ENCODE results near the gene OSBPL5. TPM values are rescaled to one million over a fixed set of nuclear protein-coding genes. Genes with fewer than 3 reads are reported as not detected.
"Not testable (repeated sequence)": the region's sequence is repeated elsewhere in the genome, so short reads cannot be mapped to it uniquely, and the experiment has no call there.

The OSBPL5 gene
- total RNA-seq, 1 donor from 2014 or later = 115 TPM

DNA sequence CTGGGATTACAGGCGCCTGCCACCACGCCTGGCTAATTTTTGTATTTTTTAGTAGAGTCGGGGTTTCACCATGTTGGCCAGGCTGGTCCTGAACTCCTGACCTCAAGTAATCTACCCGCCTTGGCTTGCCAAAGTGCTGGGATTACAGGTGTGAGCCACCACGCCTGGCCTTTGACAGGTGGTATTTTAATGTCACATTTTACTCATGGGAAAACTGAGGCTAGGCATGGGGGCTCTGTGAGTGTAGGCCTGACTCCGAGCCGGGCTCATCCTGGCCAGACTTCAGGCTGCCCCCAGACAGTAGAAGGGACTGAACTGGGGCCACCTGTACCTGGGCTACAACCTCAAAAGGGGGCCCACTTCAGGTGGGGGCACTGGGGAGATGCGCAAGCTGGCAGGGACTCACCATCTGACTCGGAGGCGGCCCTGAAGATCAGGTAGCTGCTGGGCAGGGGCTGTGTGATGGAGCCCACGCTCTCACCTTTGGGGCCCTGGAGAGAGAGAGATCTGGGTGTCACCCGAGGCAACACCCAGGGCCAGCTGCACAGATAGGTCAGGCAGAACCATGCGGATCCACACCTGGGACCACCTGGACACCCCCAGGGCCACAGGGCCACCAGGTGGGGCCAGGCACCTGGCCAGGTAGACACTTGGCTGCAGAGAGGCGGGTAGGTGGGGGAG is 45.8 kb downstream of the OSBPL5 start:
- Mint-ChIP-seq H3K27ac (ENCODE audit: unreplicated experiment) (no peak overlapping the region), H3K4me1 (ENCODE audit: low read depth, unreplicated experiment) (no peaks in the 10 kb centered on the region), H3K27me3 (ENCODE audit: unreplicated experiment) (peaks cover 4% of the 10 kb centered on the region), H3K4me3 (ENCODE audit: unreplicated experiment) (no peak overlapping the region), H3K9me3 (ENCODE audit: unreplicated experiment) (peaks cover 10% of the 10 kb centered on the region), H3K36me3 (ENCODE audit: unreplicated experiment) (peaks cover 26% of the 10 kb centered on the region)
- TF ChIP-seq, protein P1, sequence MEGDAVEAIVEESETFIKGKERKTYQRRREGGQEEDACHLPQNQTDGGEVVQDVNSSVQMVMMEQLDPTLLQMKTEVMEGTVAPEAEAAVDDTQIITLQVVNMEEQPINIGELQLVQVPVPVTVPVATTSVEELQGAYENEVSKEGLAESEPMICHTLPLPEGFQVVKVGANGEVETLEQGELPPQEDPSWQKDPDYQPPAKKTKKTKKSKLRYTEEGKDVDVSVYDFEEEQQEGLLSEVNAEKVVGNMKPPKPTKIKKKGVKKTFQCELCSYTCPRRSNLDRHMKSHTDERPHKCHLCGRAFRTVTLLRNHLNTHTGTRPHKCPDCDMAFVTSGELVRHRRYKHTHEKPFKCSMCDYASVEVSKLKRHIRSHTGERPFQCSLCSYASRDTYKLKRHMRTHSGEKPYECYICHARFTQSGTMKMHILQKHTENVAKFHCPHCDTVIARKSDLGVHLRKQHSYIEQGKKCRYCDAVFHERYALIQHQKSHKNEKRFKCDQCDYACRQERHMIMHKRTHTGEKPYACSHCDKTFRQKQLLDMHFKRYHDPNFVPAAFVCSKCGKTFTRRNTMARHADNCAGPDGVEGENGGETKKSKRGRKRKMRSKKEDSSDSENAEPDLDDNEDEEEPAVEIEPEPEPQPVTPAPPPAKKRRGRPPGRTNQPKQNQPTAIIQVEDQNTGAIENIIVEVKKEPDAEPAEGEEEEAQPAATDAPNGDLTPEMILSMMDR (IDR thresholded peaks at IDR 0.05; ENCODE audit: partially characterized antibody, unreplicated experiment) = no peak
- no peak for DNase-seq

DNA sequence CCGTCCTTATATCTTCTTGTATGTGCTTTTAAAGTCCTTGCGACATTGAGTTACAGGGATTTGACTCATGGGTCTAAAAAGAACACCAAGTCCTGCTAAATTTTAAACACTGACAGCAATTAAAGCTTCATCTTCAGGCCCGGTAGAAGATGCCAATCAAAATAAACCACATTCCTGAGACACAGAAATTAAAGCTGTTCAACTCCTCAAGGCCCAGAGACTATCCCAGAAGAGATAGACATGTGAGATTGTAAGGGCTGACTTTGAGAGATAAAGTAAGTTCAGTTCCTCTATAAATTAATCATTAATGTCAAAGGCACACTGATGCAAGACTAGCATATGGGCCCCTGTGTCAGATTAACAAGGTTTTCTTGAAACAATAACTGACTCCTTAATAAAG is 49.8 kb downstream of the OSBPL5 start:
- H3K36me3 Mint-ChIP-seq (ENCODE audit: unreplicated experiment) = peaks cover 52% of the 10 kb centered on the region
- H3K4me1 Mint-ChIP-seq (ENCODE audit: low read depth, unreplicated experiment) = no peaks in the 10 kb centered on the region
- H3K4me3 Mint-ChIP-seq (ENCODE audit: unreplicated experiment) = no peak overlapping the region
- peaks cover 5% of the 10 kb centered on the region for H3K9me3 Mint-ChIP-seq (ENCODE audit: unreplicated experiment)
- DNase-seq = no peak
- H3K27me3 Mint-ChIP-seq (ENCODE audit: unreplicated experiment) = peaks cover 1% of the 10 kb centered on the region
- no peak overlapping the region for H3K27ac Mint-ChIP-seq (ENCODE audit: unreplicated experiment)
- TF ChIP-seq, protein P1 (IDR thresholded peaks at IDR 0.05; ENCODE audit: partially characterized antibody, unreplicated experiment) = no peak

DNA sequence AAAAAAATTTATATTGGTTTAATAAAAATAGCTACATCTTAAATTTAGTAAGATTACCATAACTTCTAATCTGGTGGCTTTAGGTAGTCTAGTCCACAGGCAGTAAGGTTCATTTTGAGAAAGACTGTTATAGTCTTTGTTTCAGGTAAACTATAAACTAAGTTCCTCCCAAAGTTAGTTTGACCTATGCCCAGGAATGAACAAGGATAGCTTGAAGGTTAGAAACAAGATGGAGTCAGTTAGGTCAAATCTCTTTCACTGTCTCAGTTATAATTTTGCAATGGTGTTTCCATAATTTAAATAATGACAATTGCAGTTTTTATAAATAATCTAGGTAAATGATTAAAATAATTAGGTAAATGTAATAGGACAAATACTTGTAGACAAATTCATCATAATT is 51.4 kb downstream of the OSBPL5 start:
- H3K4me1 Mint-ChIP-seq (ENCODE audit: low read depth, unreplicated experiment); H3K27me3 Mint-ChIP-seq (ENCODE audit: unreplicated experiment); H3K27ac Mint-ChIP-seq (ENCODE audit: unreplicated experiment); H3K4me3 Mint-ChIP-seq (ENCODE audit: unreplicated experiment); DNase-seq; H3K9me3 Mint-ChIP-seq (ENCODE audit: unreplicated experiment): not testable (repeated sequence)
- peaks cover 52% of the 10 kb centered on the region for H3K36me3 Mint-ChIP-seq (ENCODE audit: unreplicated experiment)

DNA sequence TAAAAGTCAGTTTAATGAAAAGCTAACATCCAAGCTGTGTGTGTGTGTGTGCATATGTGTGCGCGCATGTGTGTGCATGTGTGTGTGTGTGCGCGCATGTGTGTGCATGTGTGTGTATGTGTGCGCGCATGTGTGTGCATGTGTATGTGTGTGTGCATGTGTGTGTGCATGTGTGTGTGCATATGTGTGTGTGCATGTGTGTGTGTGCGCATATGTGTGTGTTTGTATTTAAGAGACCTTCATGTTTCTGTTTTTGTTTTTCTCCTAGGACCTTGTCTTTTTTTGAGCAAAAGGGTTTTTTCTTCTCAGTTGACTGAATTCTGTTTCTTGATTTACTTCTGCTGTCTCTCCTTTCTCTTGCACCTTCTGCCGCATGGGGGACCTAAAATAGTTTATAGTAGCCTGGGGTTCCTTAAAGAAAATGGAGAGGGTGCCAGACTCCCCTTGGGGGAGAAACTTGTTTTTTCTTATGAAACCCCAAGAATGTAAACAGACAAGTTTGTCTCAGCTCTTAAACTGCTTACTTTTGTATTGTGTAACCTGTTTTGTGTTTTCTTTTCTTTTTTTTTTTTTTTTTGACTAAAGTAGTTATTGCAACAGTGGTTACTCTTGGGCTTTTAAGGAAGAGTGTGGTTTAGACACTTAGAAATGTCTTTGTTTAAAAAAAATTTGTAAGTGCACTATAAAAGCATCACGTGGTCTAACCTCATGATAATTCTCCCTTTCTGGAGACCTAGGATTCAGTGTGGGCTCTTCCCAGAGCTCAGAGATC is 53.0 kb downstream of the OSBPL5 start:
- TF ChIP-seq, protein P1 (IDR thresholded peaks at IDR 0.05; ENCODE audit: partially characterized antibody, unreplicated experiment) = no peak
- DNase-seq = no peak
- Mint-ChIP-seq H3K9me3 (ENCODE audit: unreplicated experiment) (peaks cover 8% of the 10 kb centered on the region), H3K4me1 (ENCODE audit: low read depth, unreplicated experiment) (no peaks in the 10 kb centered on the region), H3K27me3 (ENCODE audit: unreplicated experiment) (peaks cover 10% of the 10 kb centered on the region), H3K36me3 (ENCODE audit: unreplicated experiment) (peaks cover 41% of the 10 kb centered on the region), H3K27ac (ENCODE audit: unreplicated experiment) (no peak overlapping the region), H3K4me3 (ENCODE audit: unreplicated experiment) (no peak overlapping the region)

DNA sequence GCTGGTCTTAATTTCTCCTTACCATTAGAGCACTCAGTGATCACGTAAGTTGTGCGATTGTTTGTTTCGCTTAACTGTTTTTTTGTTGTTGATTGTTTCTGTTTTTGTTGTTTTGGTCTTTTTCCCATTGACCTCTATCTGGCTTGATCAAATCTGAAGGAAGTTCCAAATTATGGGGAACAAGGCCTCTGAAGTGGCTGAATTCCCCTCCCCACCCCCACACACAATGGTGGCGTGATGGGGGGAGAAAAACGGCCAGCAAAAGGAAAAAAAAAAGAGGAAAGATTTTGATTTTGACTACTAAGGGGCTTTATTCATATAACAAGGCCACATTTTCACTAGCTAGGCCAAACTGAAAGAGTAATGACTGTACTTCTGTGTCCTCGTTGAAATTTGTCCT is 53.6 kb downstream of the OSBPL5 start:
- H3K9me3 Mint-ChIP-seq (ENCODE audit: unreplicated experiment) = peaks cover 9% of the 10 kb centered on the region
- DNase-seq = no peak
- no peak overlapping the region for H3K27ac Mint-ChIP-seq (ENCODE audit: unreplicated experiment)
- no peak overlapping the region for H3K4me3 Mint-ChIP-seq (ENCODE audit: unreplicated experiment)
- TF ChIP-seq, protein P1 (IDR thresholded peaks at IDR 0.05; ENCODE audit: partially characterized antibody, unreplicated experiment) = no peak
- peaks cover 10% of the 10 kb centered on the region for H3K27me3 Mint-ChIP-seq (ENCODE audit: unreplicated experiment)
- peaks cover 41% of the 10 kb centered on the region for H3K36me3 Mint-ChIP-seq (ENCODE audit: unreplicated experiment)
- no peaks in the 10 kb centered on the region for H3K4me1 Mint-ChIP-seq (ENCODE audit: low read depth, unreplicated experiment)
